C4-2B (cell line): ENCODE results near the gene DSCAML1.

Experiments
- CTCF ChIP-seq: fragments of 450-650 bp; conservative IDR thresholded peaks from 2 replicates; pipeline ENCODE4 v1.5.1; 2017; ENCODE audit warnings: mild to moderate bottlenecking
- ZFX ChIP-seq: fragments of 450-650 bp; IDR thresholded peaks from 2 replicates; pipeline ENCODE4 v1.6.1; 2017

DNA sequence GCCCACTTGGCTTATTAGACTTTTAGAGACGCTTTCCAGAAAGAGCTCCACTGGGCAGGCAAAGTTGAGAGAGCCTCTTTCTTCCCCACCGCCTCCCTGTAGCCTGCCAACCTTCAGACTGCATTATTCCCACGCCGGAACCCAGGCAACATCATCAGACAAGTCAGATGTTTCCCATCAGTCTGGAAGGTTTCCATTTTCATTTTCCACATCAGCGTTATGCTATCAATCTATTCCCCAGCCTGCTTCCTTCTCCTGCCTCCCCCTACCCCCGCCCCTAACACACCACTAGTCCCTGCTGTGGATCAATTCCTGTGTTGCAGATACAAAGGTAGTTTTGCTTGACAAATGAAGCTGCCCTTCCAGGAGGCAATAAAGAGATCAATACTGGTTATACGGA is 184.8 kb downstream of the DSCAML1 start:
- TF ChIP-seq CTCF (no peak), ZFX (no peak)
